PC-3 (cell line): ENCODE data around the gene PCDHA1.

Experiments used
- EZH2 ChIP-seq: fragments of 300-600 bp; sonication (generic); IDR thresholded peaks from one replicate; pipeline ENCODE4 v1.6.1; 2017; ENCODE audit warnings: antibody characterized with exemption, mild to moderate bottlenecking, low read length; ENCODE audit not compliant: unreplicated experiment
- TF ChIP-seq, protein P1 (sequence below): fragments of 300-600 bp; sonication (generic); conservative IDR thresholded peaks from 2 replicates; pipeline ENCODE4 v1.5.1; 2017; ENCODE audit warnings: antibody characterized with exemption, low read depth, mild to moderate bottlenecking, low read length

- TF ChIP-seq, protein P1, sequence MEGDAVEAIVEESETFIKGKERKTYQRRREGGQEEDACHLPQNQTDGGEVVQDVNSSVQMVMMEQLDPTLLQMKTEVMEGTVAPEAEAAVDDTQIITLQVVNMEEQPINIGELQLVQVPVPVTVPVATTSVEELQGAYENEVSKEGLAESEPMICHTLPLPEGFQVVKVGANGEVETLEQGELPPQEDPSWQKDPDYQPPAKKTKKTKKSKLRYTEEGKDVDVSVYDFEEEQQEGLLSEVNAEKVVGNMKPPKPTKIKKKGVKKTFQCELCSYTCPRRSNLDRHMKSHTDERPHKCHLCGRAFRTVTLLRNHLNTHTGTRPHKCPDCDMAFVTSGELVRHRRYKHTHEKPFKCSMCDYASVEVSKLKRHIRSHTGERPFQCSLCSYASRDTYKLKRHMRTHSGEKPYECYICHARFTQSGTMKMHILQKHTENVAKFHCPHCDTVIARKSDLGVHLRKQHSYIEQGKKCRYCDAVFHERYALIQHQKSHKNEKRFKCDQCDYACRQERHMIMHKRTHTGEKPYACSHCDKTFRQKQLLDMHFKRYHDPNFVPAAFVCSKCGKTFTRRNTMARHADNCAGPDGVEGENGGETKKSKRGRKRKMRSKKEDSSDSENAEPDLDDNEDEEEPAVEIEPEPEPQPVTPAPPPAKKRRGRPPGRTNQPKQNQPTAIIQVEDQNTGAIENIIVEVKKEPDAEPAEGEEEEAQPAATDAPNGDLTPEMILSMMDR: no peak
- no peak for TF ChIP-seq EZH2
Measured at GRCh38 chr5:140737486-140737885, 48.5 kb upstream of the PCDHA1 start.
